ENCODE results near the gene NME3.

Gene NME3

GRCh38 chr16:1779741-1780676, 8.7 kb upstream of the NME3 start:
- DNase-seq = no peak

GRCh38 chr16:1779234-1779701, 7.9 kb upstream of the NME3 start:
- no peak for DNase-seq

GRCh38 chr16:1778200-1779179, 7.1 kb upstream of the NME3 start:
- no peak for DNase-seq

- no peak for DNase-seq
These were observed 6.2 kb upstream of the NME3 start for GRCh38 chr16:1777375-1778199.

GRCh38 chr16:1776991-1777374, 5.6 kb upstream of the NME3 start:
- DNase-seq = no peak

GRCh38 chr16:1776672-1776955, 5.3 kb upstream of the NME3 start:
- DNase-seq = no peak

- DNase-seq = no peak
These were observed 4.7 kb upstream of the NME3 start for GRCh38 chr16:1775846-1776671.

GRCh38 chr16:1775006-1775845, 3.9 kb upstream of the NME3 start:
- DNase-seq = no peak

- DNase-seq = no peak
These were observed 3.1 kb upstream of the NME3 start for GRCh38 chr16:1774448-1774780.

- DNase-seq = no peak
These were observed 2.5 kb upstream of the NME3 start for GRCh38 chr16:1773703-1774447.

GRCh38 chr16:1772908-1773702, 1.8 kb upstream of the NME3 start, which contains the start of gene MRPS34:
Gene MRPS34 (minus strand): TSS chr16:1773134. CDS start chr16:1773119, 15 bp downstream.
- peak; percentile 82 for DNase-seq

GRCh38 chr16:1772362-1772907, 1.1 kb upstream of the NME3 start, which contains the start of gene EME2:
Gene EME2 (plus strand): TSS chr16:1772810. CDS start chr16:1773228, 418 bp downstream.
- peak; percentile 30 for DNase-seq

GRCh38 chr16:1771864-1772361, 570 bp upstream of the NME3 start:
- DNase-seq = no peak

- peak; percentile 43 for DNase-seq
These were observed 785 bp downstream of the NME3 start for GRCh38 chr16:1770328-1771187.

- no peak for DNase-seq
These were observed 1.7 kb downstream of the NME3 start for GRCh38 chr16:1769402-1770300.

GRCh38 chr16:1768767-1769401, 2.5 kb downstream of the NME3 start:
- DNase-seq = no peak

All from HCEC 1CT (cell line).